SKM-1 treated with dmso at 0.1 percent for 144 hours (cell line): ENCODE measurements around the gene STOM.
A peak's percentile ranks its signal among the peaks of the same experiment; 100 is the strongest.

ENCODE experiments used
- DNase-seq: peaks from one replicate; lab custom pipeline; 2025; ENCODE audit not compliant: unreplicated experiment; lab: John Stamatoyannopoulos, UW

The STOM gene

DNA sequence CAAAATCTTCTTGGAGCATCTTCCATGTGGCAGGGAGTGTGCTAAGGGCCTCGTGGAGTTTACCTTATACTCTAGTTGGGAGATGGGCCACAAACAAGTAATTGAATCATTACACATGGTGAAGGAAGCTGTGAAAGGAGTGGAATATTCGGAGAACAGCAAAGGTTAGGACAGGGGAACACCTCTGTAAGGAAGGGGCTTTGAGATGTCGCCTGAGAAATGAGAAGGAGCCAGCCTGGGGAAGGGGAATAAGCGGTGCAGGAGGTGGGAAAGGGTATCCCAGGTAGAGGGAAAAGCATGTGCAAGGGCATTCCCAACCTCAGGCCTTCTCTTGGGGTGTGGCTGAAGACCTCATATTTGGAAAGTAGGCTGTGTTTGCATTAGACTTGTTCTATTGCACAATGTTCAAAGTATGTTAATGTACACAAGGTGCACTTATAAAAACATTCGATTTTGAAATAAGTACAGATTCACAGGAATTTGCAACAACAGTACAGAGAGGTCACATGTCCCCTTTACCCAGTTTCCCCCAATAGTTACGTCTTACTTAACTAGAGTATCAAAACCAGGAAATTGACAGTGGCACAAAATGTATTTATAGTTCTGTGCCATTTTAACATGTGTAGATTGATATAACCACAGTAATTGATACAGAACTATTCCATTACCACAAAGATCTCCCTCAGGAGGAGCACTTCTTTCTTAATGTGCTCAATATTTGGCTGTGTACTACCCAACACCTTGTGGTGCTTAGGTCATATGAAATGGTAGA is 2.4 kb upstream of the STOM start:
- DNase-seq: no peak

DNA sequence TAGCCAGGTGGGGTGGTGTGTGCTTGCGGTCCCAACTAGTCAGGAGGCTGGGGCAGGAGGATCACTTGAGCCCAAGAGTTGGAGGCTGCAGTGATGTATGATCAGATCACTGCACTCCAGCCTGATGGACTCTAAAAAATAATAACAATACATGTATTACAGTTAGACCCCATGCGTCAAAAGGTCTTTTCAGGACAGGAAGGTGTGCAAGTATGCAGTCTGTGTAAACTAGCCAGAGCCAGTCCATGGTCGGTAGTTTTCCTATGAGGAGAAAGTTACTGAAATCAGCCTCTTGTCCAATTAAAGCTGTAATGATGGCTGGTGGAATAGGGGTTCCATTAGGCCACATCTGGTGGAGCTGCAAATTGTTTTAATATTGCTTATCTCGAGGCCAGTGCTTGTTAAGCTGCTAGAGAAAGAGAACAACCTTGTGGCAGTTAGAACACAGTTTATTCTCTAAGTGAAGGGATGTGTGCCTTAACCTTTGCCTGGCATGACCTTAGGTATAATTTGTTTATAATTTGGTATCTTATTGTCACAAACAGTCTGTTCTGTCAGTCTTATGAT is 1.5 kb upstream of the STOM start:
- DNase-seq: no peak

DNA sequence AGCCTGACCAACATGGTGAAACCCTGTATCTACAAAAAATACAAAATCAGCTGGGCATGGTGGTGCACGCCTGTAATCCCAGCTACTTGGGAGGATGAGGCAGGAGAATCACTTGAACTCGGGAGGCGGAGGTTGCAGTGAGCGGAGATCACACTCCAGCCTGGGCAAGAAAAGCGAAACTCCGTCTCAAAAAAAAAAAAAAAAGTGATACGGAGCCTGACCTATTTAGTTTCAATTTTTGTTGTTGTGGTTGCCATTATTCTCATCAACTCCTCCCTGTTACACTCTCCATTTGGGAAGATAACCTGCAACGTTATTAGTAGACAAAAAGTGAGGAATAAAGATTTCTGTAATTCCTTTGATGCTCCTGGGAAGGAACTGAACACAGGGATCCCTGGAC is 1.3 kb downstream of the STOM start:
- no peak for DNase-seq

DNA sequence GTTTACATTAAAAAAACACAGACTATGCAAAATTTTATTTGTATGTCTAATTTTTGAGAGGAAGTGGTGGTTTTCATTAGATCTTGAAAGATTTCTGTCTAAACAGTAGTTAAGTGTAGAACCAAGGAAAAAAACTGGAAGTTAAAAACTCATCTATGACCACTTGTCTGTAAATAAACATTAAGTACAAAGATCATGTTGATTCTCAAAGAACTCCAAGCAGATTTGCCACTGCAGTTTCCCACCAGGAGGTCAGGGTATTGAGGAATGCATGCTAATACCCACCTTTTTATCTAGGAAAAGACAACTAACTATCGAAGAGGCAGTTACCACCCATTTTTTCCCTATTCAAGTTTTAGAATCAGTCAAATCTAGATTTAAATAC is 1.9 kb downstream of the STOM start:
- DNase-seq: no peak

DNA sequence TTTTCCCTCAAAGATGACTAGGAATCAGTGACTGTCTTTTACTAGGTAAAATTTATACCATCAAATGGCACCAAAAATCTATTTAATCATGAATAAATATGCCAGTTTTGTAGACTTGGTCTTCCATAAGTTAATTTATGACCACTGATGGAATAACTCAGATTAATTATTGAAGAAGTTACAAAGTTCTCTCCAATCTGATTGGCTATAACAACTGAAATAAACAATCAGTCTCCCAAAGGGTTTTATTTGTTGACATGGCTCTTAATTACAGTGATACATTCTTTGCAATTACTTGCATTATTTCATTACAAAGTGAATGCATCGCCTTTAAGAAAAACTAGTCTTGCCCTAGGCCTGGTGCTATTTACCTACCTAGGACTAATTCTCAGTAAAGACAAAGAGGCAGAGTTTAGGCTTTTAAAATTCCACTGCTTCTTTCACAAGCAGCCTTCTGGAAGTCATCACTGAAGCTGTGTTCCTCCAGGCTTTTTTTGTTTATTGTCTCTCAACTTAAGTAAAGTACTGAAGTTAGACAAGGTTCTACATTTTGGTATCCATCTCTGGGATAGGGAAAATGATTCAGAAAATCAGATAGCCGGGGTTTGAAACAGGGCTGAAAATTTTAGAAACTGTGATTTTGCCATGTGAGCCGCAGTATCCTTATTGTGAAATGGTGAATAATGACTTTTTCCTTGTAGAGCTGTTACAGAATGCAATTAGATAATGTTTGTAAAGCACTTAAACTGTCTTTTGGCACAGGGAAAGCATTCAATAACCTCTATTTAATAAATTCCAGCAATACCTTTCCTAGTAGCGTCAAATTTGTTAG is 2.5 kb downstream of the STOM start:
- DNase-seq: no peak

DNA sequence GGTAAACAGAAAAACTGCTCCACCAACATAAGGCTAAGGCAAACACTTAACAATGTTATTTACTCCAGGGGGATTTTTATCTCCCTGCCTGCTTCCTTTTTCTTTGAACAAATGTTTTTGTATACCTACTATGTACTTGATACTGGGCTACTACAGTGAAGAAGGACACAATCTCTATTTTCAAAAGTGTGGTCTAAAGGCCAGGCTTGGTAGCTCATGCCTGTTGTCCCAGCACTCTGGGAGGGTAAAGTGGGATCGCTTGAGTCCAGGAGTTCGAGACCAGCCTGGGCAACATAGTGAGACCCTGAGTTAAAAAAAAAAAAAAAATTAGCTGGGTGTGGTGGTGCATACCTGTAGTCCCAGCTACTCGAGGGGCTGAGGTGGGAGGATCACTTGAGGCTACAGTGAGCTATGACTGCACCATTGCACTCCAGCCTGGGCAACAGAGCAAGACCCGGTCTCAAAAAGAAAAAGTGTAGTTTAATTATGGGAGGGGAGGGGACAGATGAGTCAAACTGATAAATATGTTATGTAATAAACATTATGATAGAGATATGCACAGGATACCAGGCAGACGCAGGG is 3.3 kb downstream of the STOM start:
- DNase-seq: no peak

DNA sequence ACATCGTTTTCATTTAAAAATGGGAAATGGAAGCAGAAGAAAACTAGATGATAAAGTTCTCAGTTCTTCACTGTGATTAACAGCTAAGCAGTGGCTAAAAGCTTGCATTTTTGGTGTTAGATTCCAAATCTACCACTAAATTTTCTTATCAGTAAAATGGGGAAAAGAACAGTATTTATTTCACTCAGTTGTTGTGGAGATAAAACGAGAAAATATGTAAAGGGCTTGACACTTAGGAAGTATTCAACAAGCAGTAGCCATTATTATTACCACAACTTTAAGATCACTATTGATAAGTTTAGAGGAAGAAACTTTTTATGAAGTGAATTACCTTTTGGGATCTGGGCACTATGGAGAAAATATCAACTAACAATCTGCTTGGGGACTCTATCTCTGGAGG is 4.5 kb downstream of the STOM start:
- DNase-seq: no peak

DNA sequence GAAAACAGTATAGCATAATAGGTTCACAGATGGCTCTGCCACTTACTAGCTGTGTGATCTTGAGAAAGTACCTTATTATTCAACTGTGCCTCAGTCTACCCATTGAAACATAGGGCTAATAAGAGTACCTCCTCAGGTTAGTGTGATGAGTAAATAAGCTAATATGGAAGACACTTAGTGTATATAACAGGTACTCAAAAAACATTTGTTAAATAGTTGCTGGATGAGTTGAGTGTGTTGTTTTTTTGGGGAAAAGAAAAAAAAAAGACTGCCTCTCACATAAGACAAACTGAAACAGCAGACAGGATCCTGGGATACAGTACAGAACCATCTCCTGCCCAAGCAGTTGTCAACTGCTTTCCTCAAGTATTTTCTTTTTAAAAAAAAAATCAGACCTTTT is 5.2 kb downstream of the STOM start:
- DNase-seq: no peak

DNA sequence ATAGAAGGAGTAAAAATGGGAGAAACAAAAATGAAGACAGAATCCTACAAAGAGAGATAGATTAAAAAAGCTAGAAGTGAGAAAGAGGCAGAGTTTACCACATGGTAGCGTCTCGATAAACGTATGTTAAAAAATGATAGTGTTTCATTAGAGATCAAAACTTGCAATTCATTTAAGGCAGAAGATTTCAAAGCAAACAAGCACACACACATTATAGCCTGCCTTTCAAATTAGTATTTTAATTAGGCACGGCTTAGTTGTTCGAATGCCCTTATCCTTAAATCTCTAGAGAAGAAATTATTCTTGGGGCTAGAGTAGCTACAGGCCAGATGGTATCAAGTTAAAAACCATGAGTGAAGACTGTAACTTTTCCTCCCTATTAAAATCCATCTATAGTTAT is 6.0 kb downstream of the STOM start:
- no peak for DNase-seq

DNA sequence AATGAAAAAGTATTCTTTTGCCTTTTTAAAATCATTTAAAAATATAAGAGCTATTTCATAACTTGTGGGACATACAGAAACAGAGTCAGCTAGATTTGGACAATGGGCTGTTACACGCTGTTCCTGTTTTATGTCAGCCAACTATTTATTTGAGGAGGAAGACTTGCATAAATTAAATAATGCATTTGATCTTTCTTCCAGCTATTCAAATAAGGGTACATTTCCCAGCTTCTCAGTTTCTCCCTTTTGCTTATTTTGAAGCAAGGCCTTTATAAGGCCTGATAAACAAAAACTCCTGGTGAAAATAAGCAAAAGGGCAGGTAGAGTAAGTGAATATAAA is 6.5 kb downstream of the STOM start:
- DNase-seq: no peak

DNA sequence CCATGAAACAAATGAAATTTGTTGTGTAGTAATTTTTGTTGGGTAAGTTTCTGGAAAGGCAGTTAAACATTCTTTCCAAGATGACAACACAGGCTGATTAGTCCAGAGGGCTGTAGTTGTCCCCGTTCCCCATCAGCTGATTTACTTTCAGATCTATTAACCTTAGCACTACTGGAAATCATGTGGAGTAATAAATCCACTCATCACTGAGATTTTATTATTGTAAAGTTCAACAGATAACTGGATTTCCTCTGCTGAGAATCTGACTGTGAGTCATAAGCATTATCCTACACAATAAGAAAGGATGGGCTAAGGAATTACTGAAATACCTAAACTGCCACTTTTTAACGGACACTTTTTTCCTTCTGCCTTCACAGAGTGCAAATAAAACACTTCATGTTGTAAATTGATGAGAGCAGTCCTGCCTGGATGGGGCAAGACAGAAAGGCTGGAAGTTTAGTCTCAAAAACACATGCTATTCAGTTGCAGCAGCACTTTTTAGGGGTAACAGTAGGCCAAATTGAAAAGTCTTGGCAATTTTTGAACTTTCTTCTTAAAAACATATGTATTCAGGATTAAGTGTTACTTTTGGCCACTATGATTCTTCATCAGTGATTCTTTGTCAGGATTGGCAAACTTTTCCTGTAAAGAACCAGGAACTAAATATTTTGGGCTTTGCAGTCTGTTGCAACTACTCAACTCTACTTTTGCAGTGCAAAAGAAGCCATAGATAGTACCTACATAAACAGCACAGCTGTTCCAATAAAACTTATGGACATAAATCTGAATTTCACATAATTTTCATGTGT is 7.0 kb downstream of the STOM start:
- DNase-seq: peak; percentile 11

DNA sequence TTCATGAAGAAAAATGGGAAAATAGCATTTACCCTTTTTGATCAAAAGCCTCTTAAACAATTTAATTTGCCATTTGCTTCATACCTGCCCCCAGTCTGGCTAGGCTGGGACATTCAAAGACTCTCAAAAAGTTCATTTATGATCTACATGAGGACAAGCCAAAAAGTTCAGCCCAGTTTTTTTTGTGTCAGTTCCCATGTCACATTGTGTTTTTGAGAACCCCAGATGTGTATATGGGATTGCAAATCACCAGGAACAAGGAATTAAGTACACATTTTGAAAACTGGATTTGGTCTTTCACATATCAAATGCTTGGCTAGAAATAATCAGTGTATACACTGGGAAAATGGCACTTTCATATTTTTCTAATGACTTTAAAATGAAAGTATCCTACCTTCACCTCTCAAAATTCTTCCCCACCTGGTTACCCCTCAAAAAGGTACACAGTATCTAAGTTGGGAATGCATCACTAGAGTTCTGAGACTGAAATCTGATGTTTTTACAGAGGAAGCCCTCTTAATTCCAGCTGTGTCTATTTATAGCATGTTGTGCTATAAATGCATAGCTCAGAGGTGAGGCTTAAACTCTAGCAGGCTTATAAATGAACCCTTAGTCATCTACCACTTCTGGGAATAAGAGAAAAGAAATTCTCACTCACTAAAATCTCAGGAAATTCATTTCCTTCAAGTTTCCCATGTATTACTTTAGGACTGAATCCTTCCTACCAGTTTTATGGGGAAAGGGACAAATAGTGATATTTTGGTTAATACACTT is 9.3 kb downstream of the STOM start:
- DNase-seq: no peak

DNA sequence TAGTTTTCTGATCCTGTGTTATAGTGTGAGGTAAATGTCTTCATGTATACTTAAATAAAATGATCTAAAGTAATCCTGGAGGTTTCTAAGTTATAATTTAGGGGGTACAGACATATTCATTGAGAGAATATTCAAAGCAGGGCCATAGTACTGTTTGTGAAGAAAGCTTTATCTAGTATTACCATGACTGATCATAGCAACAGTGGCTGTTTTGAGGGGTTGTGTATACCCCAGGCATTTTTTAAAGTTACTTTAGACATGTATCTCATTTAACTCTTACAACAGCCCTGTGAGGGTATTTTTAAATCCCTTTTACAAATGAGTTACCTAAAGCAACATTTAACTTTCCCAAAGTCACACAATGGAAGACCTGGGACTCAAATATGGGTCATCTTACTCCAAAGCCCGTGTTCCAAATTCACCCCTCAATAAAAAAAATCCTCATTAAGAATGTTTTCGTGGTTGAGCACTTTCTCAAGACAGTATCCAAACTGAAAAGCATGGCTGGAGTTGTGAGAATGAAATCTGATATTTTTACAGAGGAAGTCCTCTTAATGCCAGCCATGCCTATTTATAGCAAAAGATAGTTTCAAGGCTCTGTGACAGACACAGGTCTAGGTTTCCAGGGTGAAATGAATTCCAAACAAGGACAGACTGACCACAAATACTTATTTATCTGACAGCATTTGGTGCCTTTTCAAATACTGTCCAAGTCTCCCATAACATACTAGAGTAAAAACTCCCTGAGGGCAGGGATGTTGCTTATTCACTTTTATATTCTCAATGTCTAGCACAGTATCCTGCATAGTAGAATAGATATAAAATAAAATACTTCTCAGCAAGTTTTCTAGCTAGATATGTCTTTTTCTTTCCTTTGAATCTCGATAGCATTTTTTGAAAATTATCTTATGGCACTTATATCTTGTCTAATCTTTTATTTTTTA is 10.4 kb downstream of the STOM start:
- no peak for DNase-seq

DNA sequence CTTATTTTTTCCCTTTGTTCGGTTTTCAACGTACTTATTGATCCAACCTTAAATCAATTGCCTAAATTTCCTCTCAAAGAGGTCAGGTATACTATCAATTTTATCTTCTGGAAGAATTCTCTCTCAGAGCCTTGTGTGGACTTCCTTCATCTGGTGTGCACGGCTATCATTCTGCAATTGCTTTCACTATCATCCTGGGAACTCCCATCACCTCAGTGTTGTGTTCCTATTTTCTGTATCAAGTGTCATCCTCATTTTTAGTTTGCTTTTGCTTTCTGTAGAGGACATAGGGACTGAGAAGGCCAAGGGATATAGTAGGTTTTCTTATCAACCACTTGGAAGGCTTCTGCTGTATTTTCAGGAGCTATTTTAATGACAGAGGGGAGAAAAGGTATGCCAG is 11.3 kb downstream of the STOM start:
- no peak for DNase-seq

DNA sequence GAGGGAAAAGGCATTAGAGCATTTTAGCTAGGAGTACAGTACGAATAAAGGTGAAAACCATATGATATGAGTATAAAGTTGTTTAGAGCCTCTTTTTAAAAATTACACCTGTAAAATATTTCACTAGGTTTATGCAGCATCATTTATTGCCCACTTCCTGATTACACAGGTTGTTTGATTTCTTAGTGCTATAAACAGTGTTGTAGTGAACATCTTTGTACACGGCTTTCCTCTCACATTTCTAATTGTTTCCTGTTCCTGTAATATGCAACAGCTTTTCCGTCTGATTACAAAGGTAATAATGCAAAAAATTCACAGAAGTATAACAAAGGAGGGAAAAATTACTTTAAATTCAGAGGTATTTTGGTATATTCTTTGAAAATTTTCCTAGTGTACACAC is 13.0 kb downstream of the STOM start:
- DNase-seq: no peak

DNA sequence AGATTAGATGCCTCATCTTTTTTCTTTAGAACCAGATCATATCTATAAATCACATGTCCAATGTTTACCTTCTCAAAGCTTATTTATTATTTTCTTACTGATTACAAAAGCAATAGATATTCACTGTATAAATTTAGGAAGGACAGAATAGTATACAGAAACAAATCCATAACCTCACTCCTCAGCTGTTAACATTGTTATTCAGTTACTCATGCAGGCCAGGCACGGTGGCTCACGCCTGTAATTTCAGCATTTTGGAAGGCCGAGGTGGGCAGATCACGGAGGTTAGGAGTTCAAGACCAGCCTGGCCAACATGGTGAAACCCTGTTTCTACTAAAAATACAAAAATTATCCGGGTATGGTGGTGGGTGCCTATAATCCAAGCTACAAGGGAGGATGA is 15.3 kb downstream of the STOM start:
- no peak for DNase-seq

DNA sequence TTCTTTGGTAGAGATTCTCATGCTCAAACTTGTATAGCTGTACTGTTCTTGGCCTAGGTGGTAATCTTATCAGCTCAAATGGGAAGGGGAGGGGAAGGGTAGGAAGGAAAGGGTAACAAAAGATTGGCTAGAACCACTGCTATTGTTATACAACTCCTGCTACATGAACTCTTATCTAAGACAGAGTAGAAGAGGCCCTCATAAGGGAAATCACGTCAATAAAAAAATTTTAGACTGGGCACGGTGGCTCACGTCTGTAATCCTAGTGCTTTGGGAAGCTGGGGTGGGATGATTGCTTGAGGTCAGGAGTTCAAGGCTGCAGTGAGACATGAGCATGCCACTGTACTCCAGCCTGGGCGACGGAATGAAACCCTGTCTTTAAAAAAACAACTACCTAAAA is 15.9 kb downstream of the STOM start:
- DNase-seq: no peak

DNA sequence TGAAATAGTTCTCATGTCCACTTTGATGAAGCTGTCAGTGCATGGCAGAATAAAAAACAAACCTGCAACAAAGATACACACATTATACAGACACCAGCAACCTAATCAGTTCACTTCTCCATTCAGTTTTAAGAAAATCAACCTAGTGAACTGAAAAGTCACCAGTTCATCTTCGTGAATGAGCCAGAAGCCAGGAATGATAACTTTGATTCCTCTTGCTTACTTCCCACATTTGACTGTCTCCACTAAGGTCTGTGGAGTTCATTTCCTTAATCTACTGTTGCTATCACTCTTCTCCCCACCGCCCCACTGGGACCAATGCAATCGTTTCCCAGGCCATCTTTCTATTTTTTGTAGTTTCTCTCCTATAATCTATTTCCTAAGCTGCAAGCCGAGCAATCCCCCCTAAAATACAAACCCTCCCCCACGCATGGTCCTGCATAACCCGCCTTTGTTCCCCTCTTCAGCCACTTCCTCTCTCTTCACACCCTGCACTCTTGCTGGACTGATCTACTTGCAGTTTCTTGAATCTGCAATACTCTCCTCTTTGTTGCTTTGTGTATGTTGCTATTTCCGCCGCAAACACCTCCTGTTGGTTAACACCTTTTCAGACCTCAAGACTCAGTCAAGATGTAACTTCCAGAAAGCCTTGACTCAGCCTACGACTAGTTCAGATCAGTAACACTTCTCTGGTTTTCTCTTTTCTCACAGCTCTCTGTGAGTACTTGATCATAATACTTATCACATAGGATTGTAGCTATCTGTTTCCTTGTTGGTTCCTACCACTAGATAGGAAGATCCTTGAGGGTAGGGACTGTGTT is 16.6 kb downstream of the STOM start:
- DNase-seq: peak; percentile 63
